GM21423 (cell line): ENCODE data around the gene ACTG2.
"Not testable (repeated sequence)": the region's sequence is repeated elsewhere in the genome, so short reads cannot be mapped to it uniquely, and the experiment has no call there.

Experiments
- ATAC-seq: cut with Tn5 transposase; IDR thresholded peaks from one replicate; pipeline ENCODE4 v1.9.1; 2021; ENCODE audit warnings: mild to moderate bottlenecking, moderate library complexity; ENCODE audit not compliant: unreplicated experiment

ACTG2 gene

GRCh38 chr2:73891276-73891901 is 1.4 kb upstream of the ACTG2 start:
- ATAC-seq = no peak

GRCh38 chr2:73893764-73894474 is 1.1 kb downstream of the ACTG2 start:
- ATAC-seq = no peak

GRCh38 chr2:73894475-73894850 is 1.7 kb downstream of the ACTG2 start:
- ATAC-seq = no peak

GRCh38 chr2:73894877-73895276 is 2.1 kb downstream of the ACTG2 start:
- ATAC-seq = no peak

GRCh38 chr2:73895473-73895872 is 2.7 kb downstream of the ACTG2 start:
- no peak for ATAC-seq

GRCh38 chr2:73896362-73897239 is 3.8 kb downstream of the ACTG2 start:
- peak; percentile 85 for ATAC-seq

- ATAC-seq = no peak
These were observed 4.4 kb downstream of the ACTG2 start for GRCh38 chr2:73897240-73897583.

- no peak for ATAC-seq
These were observed 5.1 kb downstream of the ACTG2 start for GRCh38 chr2:73897934-73898333.

- ATAC-seq = no peak
These were observed 7.1 kb downstream of the ACTG2 start for GRCh38 chr2:73899801-73900336.

- no peak for ATAC-seq
These were observed 8.3 kb downstream of the ACTG2 start for GRCh38 chr2:73901143-73901542.

GRCh38 chr2:73902284-73902683 is 9.5 kb downstream of the ACTG2 start:
- ATAC-seq = no peak

- ATAC-seq = no peak
These were observed 10.5 kb downstream of the ACTG2 start for GRCh38 chr2:73903313-73903712.

- ATAC-seq = not testable (repeated sequence)
These were observed 11.3 kb downstream of the ACTG2 start for GRCh38 chr2:73903949-73904613.

GRCh38 chr2:73904952-73905351 is 12.1 kb downstream of the ACTG2 start:
- no peak for ATAC-seq

- ATAC-seq = no peak
These were observed 14.2 kb downstream of the ACTG2 start for GRCh38 chr2:73906847-73907505.

- ATAC-seq = no peak
These were observed 15.1 kb downstream of the ACTG2 start for GRCh38 chr2:73907840-73908452.

GRCh38 chr2:73908689-73909652 is 16.2 kb downstream of the ACTG2 start:
- ATAC-seq = no peak

GRCh38 chr2:73910873-73911547 is 18.2 kb downstream of the ACTG2 start:
- no peak for ATAC-seq
